ENCODE results near the gene MAPK10.

Gene MAPK10

DNA sequence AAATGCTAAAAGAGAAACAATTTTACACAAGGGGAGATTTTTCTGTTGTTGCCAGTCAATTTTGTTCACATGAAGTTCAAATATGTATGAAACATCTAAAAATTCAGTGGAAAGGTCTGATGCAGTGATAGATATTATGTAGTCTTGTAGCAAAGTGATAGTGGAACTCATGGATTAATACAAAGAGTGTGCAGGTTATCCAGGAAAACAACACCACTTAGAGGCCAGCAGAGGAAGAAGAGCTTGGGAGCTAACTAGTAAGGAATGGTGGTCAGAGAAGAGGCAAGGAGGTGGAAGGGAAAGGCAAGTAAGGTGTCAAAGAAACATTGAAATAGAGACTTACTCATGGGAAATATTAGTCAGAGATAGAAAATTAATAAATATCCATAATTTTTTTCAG, 395.6 kb downstream of the MAPK10 start:
- no peak for DNase-seq

DNA sequence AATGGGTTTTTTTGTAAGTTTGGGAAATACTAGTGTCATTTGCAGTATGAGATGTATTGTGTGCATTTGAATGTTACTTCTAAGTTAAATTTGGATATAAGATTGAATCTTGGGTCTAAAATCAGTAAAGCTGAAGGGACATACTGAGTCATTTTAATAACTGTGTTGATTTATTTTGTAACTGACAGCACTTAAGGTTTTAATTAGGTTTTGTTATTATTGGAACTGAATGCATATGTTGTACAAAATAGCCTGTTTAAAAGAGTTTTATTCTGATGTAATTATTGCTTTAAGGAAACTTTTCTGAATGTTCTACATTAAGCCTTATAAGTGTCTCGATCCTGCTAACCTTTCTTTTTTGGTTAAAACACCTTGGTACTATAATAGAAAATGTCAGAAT, 396.6 kb downstream of the MAPK10 start:
- DNase-seq, result no peak

DNA sequence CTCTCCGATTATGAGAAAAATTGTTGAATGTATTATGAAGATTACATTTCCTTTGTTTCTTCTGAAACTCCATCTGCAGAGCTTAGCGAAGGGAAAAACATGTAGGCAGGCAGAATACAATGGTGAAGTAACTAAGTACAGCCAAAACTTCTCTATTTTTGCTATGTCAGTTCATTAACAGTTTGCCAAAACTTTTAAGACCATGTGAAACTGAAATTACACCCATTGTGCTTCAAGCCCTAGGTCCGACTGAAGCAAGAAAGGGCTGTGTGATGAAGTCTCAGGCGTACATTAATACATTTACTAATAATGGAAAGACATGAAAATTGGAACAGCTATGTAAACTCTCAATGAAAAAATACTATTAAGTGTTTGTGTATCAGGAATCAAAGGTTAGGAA, 398.0 kb downstream of the MAPK10 start:
- DNase-seq, result no peak

DNA sequence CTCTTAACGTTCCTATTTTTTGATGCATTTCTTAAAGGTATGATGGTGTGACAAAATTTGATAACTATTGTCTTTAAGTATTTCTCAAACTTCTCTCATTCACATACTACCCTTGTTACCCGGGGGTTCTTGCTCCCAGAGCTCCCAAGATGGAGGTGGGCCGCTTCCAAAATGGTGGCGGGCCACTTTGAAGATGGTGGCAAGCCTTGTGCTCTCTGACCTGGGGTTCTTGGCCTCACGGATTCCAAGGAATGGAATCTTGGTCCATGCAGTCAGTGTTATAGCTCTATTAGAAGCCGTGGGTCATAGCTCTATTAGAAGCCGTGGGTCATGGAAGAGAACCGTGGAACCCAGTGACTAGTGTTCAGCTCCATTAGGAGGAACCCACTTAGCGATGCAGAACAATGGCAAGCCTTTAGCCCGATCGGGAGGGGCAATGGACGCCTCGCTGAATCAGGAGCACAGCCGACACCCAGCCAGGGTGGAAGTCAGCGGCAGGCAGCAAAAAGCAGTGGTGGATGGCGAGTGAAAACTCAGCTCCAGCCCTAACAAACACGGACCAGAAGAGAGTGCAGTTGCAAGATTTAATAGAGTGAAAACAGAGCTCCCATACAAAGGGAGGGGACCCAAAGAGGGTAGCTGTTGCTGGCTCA, 403.4 kb downstream of the MAPK10 start:
- DNase-seq, result no peak

DNA sequence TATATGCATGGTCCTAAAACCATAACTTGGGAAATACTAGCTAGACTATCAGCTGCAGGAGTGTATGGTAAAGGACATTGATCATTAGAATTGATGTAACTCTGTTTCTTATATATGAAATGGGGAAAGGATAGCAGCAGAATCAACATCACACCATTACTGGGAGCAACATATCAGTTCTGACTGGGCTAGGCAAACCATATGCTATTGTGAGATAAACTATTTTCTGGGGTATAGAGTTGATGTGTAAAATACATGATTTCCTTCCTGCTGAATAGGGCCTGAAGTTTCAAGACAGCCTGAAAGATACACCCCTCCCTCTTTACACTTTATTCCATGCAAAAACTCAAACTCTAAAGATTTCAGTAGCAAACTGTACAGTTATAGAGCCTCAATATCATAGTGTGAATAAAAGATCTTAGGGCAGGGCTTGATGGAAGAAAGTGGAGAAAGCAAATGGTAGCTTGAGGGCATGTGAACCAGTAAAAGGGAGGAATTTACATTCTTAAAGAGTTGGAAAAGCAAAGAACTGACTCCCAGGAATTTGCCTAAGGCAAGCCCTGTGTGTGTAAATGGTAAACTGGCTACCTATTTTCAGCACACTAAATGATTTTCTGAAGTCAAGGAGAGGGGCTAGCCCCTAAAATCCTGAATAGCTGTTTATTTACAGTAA, 404.1 kb downstream of the MAPK10 start:
- no peak for DNase-seq

DNA sequence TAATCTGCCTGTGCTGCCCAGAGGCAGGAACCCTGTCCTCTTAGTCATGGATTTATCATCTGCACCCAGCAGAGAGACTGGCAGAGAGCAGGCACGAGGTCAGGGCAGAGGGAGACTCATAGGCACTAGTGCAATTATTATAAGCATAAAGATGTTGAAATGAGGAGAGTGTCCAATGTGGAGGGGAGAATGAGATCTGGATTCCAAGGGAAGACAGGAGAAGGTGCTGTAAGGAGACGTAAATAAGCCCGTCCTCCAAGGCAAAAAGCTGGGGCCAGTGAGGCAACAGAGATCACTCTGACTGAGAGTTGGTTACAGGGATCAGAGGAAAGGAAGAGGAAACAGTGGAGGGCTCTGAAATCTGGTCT, 406.2 kb downstream of the MAPK10 start:
- DNase-seq, result no peak

DNA sequence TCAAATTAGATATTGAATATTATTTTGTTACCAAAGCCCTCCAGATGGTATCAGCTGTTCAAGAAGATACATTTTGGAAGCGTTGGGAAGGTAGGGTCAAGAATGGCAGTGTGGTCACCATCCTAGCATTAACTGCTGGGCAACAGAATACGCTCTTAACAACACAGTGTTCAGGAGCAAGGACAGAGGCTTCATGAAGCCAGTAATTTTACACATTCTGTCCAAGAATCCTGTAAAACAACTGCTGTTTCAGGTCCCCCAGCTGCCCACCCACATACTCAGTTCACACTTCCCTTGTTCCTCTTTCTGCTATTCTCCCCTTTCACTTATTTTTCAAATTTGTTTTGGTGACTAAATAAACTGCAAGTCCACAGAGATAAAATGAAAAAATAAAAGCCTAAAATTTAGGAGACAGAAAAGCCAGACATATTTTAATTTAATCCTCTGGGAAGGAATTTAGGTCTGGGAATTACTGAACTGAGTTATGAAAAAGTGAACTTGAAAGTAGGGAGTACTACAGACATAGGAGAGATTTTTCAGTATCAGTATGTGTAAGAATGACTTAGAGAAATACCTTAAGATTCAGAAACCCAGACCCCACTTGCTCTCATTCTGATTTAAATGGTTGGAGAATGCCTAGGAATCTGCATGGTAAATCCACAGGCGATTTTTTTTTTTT, 406.7 kb downstream of the MAPK10 start:
- DNase-seq, result no peak

DNA sequence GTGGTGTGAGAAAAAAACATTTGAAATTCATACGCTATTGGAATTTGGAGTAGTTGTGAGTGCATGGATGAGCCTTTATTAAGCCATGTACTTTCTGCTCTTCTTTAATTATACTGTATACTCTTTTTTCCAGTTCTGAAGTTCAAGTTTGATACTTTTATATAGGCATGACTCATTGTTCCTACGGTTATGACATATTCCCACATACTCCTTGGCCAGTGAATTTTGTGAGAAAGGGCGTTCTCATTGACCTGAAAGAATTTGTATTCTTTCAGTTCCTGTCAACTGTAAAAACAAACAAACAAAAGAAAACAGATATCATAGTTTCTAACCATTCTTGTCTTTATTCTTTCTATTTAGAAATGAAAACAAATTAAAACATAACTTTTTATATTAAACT, 407.3 kb downstream of the MAPK10 start:
- no peak for DNase-seq

DNA sequence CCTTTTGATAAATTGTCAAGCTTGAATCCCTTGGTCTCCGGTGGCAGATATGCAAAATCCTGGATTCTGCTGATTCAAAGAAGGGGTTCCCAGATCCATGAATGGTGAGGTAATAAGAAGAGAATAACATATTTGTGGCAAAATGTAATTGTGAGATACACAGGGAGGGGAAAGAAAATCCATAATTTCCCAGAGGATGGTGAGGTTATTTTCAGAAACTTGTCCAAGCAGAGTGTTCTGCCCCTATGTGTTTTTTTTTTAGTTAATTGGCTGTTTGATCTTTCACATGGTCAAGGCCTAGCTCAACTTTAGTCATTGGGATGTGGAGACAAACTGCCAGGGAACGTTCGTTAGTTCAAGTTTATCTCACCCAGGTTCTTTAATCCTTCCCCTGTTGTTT, 408.8 kb downstream of the MAPK10 start:
- DNase-seq, result no peak

DNA sequence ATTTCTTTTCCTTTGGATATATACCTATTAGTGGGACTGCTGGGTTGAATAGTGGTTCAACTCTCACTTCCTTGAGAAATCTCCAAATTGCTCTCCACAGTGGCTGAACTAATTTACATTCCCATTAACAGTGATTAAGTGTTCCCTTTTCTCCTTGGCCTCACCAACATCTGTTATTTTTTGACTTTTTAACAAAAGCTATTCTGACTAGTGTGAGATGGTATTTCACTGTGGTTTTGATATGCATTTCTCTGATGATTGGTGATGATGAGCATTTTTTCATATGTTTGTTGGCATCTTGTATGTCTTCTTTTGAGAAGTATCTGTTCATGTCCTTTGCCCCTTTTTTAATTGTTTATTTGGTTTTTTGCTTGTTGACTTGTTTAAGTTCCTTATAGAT, 413.0 kb downstream of the MAPK10 start:
- DNase-seq, result no peak

DNA sequence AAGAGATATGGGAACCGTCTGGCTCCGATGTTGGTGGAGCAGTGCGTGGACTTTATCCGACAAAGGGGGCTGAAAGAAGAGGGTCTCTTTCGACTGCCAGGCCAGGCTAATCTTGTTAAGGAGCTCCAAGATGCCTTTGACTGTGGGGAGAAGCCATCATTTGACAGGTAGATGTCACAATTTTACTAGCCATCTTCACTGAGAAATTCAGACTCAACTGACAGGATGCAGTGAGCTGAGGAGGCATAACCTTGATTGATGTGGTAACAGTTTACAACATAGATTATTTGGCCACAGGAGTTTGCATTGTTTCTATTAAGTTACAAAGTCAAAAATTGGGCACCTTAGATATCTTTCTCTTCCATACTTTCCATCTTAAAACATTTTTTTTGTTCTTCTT, 417.7 kb downstream of the MAPK10 start:
- DNase-seq, result no peak

DNA sequence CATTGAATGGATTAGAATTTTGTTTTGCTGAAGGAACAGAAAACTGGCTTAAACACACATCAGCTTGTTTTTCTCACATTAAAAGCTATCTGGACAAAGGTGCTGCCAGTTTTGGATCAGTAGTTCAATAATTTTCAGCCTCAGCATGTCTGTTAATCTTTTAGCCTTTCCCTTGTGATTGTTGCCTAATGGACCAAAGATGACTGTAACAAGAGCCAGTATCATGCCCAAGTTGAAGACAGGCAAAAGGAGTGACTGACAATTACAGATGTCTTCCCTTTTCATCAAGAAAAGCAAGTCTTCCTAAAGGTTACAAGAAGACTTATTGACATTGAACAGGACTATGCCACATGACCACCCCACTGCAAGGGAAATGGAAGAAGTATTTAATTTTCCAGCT, 419.7 kb downstream of the MAPK10 start:
- no peak for DNase-seq
